Measurements from ENCODE around the gene DPYD. TPM values are rescaled to one million over a fixed set of nuclear protein-coding genes. Genes with fewer than 3 reads are reported as not detected.

The DPYD gene
- total RNA-seq, 1 donor = 81.4 TPM

DNA sequence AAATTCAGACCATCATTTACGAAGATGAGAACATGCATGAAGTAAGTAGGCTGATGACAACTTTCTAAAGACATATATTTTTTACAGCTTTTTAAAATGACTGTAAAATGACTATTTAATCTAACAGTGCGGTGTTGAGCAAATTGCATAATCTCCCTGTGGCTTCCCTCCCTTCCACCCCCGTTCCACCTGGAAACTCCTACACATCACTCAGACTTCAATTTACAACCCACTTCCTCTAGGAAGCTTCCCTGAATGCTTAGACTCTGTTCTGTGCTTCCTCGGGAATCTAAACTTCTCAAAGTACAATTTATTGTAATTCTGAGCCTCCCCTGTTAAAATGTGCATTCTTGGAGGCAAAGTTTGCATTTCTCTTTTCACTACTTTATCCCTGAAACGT is 354.9 kb downstream of the DPYD start:
- Histone ChIP-seq H3K4me3 (ENCODE audit: insufficient read depth, low read length) (no peak overlapping the region), H3K4me1 (ENCODE audit: insufficient read depth, low read length) (no peaks in the 10 kb centered on the region), H3K9me3 (ENCODE audit: low read depth, low read length) (no peaks in the 10 kb centered on the region), H4K20me1 (ENCODE audit: insufficient read depth, low read length) (no peaks in the 10 kb centered on the region), H3K36me3 (ENCODE audit: insufficient read depth, low read length) (no peaks in the 10 kb centered on the region), H3K79me2 (ENCODE audit: insufficient read depth, low read length) (no peaks in the 10 kb centered on the region), H2AFZ (ENCODE audit: low read length) (no peak overlapping the region), H3K4me2 (ENCODE audit: insufficient read depth, low read length) (no peak overlapping the region), H3K27ac (ENCODE audit: low read depth, low read length) (no peak overlapping the region), H3K27me3 (ENCODE audit: insufficient read depth, low read length) (no peaks in the 10 kb centered on the region)
- no peak for DNase-seq (ENCODE audit: insufficient read length, low spot score, missing footprints)
- TF ChIP-seq, protein P1, sequence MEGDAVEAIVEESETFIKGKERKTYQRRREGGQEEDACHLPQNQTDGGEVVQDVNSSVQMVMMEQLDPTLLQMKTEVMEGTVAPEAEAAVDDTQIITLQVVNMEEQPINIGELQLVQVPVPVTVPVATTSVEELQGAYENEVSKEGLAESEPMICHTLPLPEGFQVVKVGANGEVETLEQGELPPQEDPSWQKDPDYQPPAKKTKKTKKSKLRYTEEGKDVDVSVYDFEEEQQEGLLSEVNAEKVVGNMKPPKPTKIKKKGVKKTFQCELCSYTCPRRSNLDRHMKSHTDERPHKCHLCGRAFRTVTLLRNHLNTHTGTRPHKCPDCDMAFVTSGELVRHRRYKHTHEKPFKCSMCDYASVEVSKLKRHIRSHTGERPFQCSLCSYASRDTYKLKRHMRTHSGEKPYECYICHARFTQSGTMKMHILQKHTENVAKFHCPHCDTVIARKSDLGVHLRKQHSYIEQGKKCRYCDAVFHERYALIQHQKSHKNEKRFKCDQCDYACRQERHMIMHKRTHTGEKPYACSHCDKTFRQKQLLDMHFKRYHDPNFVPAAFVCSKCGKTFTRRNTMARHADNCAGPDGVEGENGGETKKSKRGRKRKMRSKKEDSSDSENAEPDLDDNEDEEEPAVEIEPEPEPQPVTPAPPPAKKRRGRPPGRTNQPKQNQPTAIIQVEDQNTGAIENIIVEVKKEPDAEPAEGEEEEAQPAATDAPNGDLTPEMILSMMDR (IDR thresholded peaks at IDR 0.05; ENCODE audit: extremely low read depth, low read depth, low read length) = no peak

DNA sequence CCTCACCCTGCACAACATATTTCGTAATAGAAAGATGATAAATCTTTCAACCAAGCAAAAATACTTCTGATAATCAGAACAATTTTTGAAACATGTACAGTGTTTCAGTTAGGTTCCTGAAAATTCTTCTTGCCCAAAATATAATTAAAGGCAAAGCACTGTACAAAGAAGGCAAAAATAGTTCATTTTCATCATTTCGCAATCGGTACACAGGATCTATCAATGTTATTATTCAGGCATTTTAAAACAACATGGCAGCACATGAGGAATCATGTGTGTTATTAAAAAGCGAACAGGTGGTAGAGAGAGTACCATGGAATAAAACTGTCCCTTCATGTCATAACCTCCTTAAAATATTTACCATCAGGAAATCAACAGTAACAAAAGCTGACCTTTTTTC is 356.9 kb downstream of the DPYD start:
- H3K4me2 ChIP-seq (ENCODE audit: insufficient read depth, low read length) = no peak overlapping the region
- no peaks in the 10 kb centered on the region for H3K36me3 ChIP-seq (ENCODE audit: insufficient read depth, low read length)
- no peak overlapping the region for H2AFZ ChIP-seq (ENCODE audit: low read length)
- TF ChIP-seq, protein P1 (IDR thresholded peaks at IDR 0.05; ENCODE audit: extremely low read depth, low read depth, low read length) = no peak
- no peaks in the 10 kb centered on the region for H3K9me3 ChIP-seq (ENCODE audit: low read depth, low read length)
- H3K79me2 ChIP-seq (ENCODE audit: insufficient read depth, low read length) = no peaks in the 10 kb centered on the region
- no peak for DNase-seq (ENCODE audit: insufficient read length, low spot score, missing footprints)
- H3K27me3 ChIP-seq (ENCODE audit: insufficient read depth, low read length) = no peaks in the 10 kb centered on the region
- H3K4me3 ChIP-seq (ENCODE audit: insufficient read depth, low read length) = no peak overlapping the region
- no peaks in the 10 kb centered on the region for H4K20me1 ChIP-seq (ENCODE audit: insufficient read depth, low read length)
- no peaks in the 10 kb centered on the region for H3K4me1 ChIP-seq (ENCODE audit: insufficient read depth, low read length)
- H3K27ac ChIP-seq (ENCODE audit: low read depth, low read length) = no peak overlapping the region

DNA sequence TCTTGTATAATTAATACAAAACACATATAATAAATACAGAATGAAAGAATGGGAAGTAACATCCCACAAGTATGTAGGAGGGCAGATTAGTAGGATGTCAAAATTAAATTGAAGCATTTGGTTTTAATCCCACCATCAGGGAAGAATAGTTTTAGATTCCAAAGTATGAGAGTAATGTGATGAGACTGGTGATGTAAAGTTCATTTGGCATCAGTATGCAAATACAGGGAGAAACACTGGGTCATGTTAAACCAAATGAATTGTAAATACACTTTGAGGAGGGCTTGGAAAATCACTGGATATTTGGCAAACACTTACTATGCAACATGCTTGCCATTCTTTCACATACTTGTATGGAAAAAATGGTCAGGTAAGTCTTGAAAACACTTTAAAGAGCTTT is 358.8 kb downstream of the DPYD start:
- no peak overlapping the region for H3K27ac ChIP-seq (ENCODE audit: low read depth, low read length)
- DNase-seq (ENCODE audit: insufficient read length, low spot score, missing footprints) = no peak
- no peaks in the 10 kb centered on the region for H3K79me2 ChIP-seq (ENCODE audit: insufficient read depth, low read length)
- H3K27me3 ChIP-seq (ENCODE audit: insufficient read depth, low read length) = no peaks in the 10 kb centered on the region
- no peaks in the 10 kb centered on the region for H4K20me1 ChIP-seq (ENCODE audit: insufficient read depth, low read length)
- H3K9me3 ChIP-seq (ENCODE audit: low read depth, low read length) = no peaks in the 10 kb centered on the region
- no peak overlapping the region for H3K4me2 ChIP-seq (ENCODE audit: insufficient read depth, low read length)
- H3K36me3 ChIP-seq (ENCODE audit: insufficient read depth, low read length) = no peaks in the 10 kb centered on the region
- no peak overlapping the region for H2AFZ ChIP-seq (ENCODE audit: low read length)
- no peak overlapping the region for H3K4me3 ChIP-seq (ENCODE audit: insufficient read depth, low read length)
- H3K4me1 ChIP-seq (ENCODE audit: insufficient read depth, low read length) = no peaks in the 10 kb centered on the region
- TF ChIP-seq, protein P1 (IDR thresholded peaks at IDR 0.05; ENCODE audit: extremely low read depth, low read depth, low read length) = no peak

DNA sequence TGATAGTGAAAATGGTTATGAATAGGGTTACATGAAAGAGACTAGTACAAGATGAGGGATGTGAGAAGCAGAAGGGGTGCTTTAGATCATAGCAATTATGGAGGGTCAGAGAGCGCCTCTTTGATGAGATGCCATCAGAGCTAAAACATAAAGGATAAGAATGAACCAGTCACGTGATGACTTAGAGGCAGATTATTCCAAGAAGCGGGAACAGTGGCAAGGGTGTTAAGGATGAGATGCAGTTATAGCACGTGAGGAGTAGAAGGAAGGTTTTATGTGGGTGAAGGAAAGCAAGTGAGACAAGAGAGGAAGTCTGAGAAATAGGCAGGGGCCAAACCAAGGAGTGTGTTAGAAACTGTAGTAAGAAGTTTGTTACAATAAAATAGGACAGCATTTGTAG is 360.1 kb downstream of the DPYD start:
- no peak overlapping the region for H3K27ac ChIP-seq (ENCODE audit: low read depth, low read length)

More for the DNA sequence above, 360.1 kb downstream of the DPYD start:
- Histone ChIP-seq H4K20me1 (ENCODE audit: insufficient read depth, low read length) (no peaks in the 10 kb centered on the region), H3K9me3 (ENCODE audit: low read depth, low read length) (no peaks in the 10 kb centered on the region), H3K4me1 (ENCODE audit: insufficient read depth, low read length) (no peaks in the 10 kb centered on the region), H3K4me2 (ENCODE audit: insufficient read depth, low read length) (no peak overlapping the region), H3K4me3 (ENCODE audit: insufficient read depth, low read length) (no peak overlapping the region), H2AFZ (ENCODE audit: low read length) (no peak overlapping the region), H3K27me3 (ENCODE audit: insufficient read depth, low read length) (no peaks in the 10 kb centered on the region), H3K36me3 (ENCODE audit: insufficient read depth, low read length) (no peaks in the 10 kb centered on the region), H3K79me2 (ENCODE audit: insufficient read depth, low read length) (no peaks in the 10 kb centered on the region)
- TF ChIP-seq, protein P1 (IDR thresholded peaks at IDR 0.05; ENCODE audit: extremely low read depth, low read depth, low read length) = no peak
- DNase-seq (ENCODE audit: insufficient read length, low spot score, missing footprints) = no peak
